Caco-2 (cell line): ENCODE results near the gene TARS1. TPM values are rescaled to one million over a fixed set of nuclear protein-coding genes. Genes with fewer than 3 reads are reported as not detected.
A peak's percentile ranks its signal among the peaks of the same experiment; 100 is the strongest.
"Not testable (repeated sequence)": the region's sequence is repeated elsewhere in the genome, so short reads cannot be mapped to it uniquely, and the experiment has no call there.

Source experiments
- BruUV-seq: library from RNA; stranded (reverse); fragments of 400-500 nt; replicated peaks from 2 replicates; lab custom pipeline; 2021; lab: Mats Ljungman, UMichigan
- CTCF ChIA-PET: fragments of 300-600 bp; sonication (Branson Sonifier 250); formaldehyde crosslinking; loops from one replicate; lab custom pipeline; 2022; ENCODE audit warnings: antibody characterized with exemption; lab: Charles Lee
- POLR2A ChIA-PET: fragments of 300-600 bp; sonication (Branson Sonifier 250); formaldehyde crosslinking; loops from one replicate; lab custom pipeline; 2022; ENCODE audit warnings: antibody characterized with exemption; lab: Charles Lee
- DNase-seq, 2 experiments: peaks; one replicate each; pipeline versions ENCODE4 v3.0.0 to v3.0.0-alpha.2; 2020 to 2022
- H3K27me3 ChIP-seq: replicated peaks from 2 replicates; pipeline ENCODE4 v1.6.0; 2011; ENCODE audit warnings: low read length; ENCODE audit not compliant: control insufficient read depth, insufficient read depth
- H3K36me3 ChIP-seq: 2 replicates; pipeline ENCODE4 v1.5.1; 2011; ENCODE audit warnings: low read length; ENCODE audit not compliant: control insufficient read depth, insufficient read depth
- H3K4me1 ChIP-seq: fragments of 250-450 bp; sonication (Bioruptor Pico); 2 replicates; pipeline ENCODE4 v1.5.1; 2020; ENCODE audit warnings: mild to moderate bottlenecking
- H3K4me3 ChIP-seq: 2 replicates; pipeline ENCODE4 v1.5.1; 2011; ENCODE audit warnings: low read depth, mild to moderate bottlenecking, control low read depth, low read length
- H3K9me3 ChIP-seq: fragments of 250-450 bp; sonication (Bioruptor Pico); 2 replicates; pipeline ENCODE4 v1.5.1; 2020; ENCODE audit warnings: mild to moderate bottlenecking, moderate library complexity
- H3K27ac Mint-ChIP-seq: one replicate; pipeline ENCODE4 v1.8.0; 2022; ENCODE audit warnings: mixed read lengths; ENCODE audit not compliant: unreplicated experiment
- H3K27me3 Mint-ChIP-seq: one replicate; pipeline ENCODE4 v1.8.0; 2022; ENCODE audit warnings: mixed read lengths; ENCODE audit not compliant: insufficient read depth, unreplicated experiment
- H3K36me3 Mint-ChIP-seq: one replicate; pipeline ENCODE4 v1.8.0; 2022; ENCODE audit warnings: mild to moderate bottlenecking, mixed read lengths; ENCODE audit not compliant: insufficient read depth, unreplicated experiment
- H3K4me1 Mint-ChIP-seq: one replicate; pipeline ENCODE4 v1.8.0; 2022; ENCODE audit warnings: low read depth, mixed read lengths; ENCODE audit not compliant: unreplicated experiment
- H3K4me3 Mint-ChIP-seq: one replicate; pipeline ENCODE4 v1.8.0; 2022; ENCODE audit warnings: mild to moderate bottlenecking, moderate library complexity, mixed read lengths; ENCODE audit not compliant: unreplicated experiment
- H3K9me3 Mint-ChIP-seq: one replicate; pipeline ENCODE4 v1.8.0; 2022; ENCODE audit warnings: mixed read lengths; ENCODE audit not compliant: unreplicated experiment
- intact Hi-C: fragments of 100-400 bp; cut with micrococcal nuclease; formaldehyde crosslinking; loops from one replicate; pipeline ENCODE4 v1.10.0; 2022; ENCODE audit not compliant: unreplicated experiment
- total RNA-seq: library from RNA; stranded (reverse); gene quantifications from 2 replicates; pipeline ENCODE4 v1.2.3, GENCODE V29; 2022
- TF ChIP-seq, protein P1 (sequence below), 2 experiments: fragments of 200-600 bp in 1 of 2; IDR thresholded peaks; 1 replicate in 1 of 2; 2 replicates in 1 of 2; pipeline versions ENCODE4 v1.5.1 to v1.8.0; 2011 to 2022; ENCODE audit warnings: antibody characterized with exemption in 1 of 2, control low read depth in 1 of 2, inconsistent platforms in 1 of 2, low read depth in 1 of 2, low read length in 1 of 2, mild to moderate bottlenecking in 1 of 2, moderate library complexity in 1 of 2; ENCODE audit not compliant: insufficient read depth in 1 of 2, severe bottlenecking in 1 of 2, unreplicated experiment in 1 of 2

TARS1 gene
- total RNA-seq, 1 experiment from 2014 or later = 288 TPM

- no TSS peak for BruUV-seq
- H3K9me3 ChIP-seq = no peaks in the 10 kb centered on the region
- H3K9me3 Mint-ChIP-seq = peaks cover 9% of the 10 kb centered on the region
- no peak overlapping the region for H3K4me3 Mint-ChIP-seq
- DNase-seq = no peak
- CTCF ChIA-PET = interaction anchor here (1.2 kb wide), 1 partner anchor 155 kb away, joined by 3 read pairs; no protein-coding TSS in a partner anchor
- H3K4me1 Mint-ChIP-seq = no peaks in the 10 kb centered on the region
- no peaks in the 10 kb centered on the region for H3K27me3 ChIP-seq
- no peaks in the 10 kb centered on the region for H3K27me3 Mint-ChIP-seq
- no peak overlapping the region for H3K27ac Mint-ChIP-seq
- intact Hi-C loops = no loop called here
- H3K4me3 ChIP-seq = no peak overlapping the region
- H3K36me3 ChIP-seq = no peaks in the 10 kb centered on the region
- H3K4me1 ChIP-seq = no peaks in the 10 kb centered on the region
- TF ChIP-seq, protein P1, sequence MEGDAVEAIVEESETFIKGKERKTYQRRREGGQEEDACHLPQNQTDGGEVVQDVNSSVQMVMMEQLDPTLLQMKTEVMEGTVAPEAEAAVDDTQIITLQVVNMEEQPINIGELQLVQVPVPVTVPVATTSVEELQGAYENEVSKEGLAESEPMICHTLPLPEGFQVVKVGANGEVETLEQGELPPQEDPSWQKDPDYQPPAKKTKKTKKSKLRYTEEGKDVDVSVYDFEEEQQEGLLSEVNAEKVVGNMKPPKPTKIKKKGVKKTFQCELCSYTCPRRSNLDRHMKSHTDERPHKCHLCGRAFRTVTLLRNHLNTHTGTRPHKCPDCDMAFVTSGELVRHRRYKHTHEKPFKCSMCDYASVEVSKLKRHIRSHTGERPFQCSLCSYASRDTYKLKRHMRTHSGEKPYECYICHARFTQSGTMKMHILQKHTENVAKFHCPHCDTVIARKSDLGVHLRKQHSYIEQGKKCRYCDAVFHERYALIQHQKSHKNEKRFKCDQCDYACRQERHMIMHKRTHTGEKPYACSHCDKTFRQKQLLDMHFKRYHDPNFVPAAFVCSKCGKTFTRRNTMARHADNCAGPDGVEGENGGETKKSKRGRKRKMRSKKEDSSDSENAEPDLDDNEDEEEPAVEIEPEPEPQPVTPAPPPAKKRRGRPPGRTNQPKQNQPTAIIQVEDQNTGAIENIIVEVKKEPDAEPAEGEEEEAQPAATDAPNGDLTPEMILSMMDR (IDR thresholded peaks at IDR 0.05; ENCODE audit: insufficient read depth in 1 of 2, low read depth in 1 of 2, low read length in 1 of 2, severe bottlenecking in 1 of 2, unreplicated experiment in 1 of 2) = no peak
- H3K36me3 Mint-ChIP-seq = no peaks in the 10 kb centered on the region
- POLR2A ChIA-PET = no interaction called here
Measured at GRCh38 chr5:33433303-33434240, 7.2 kb upstream of the TARS1 start.

DNA sequence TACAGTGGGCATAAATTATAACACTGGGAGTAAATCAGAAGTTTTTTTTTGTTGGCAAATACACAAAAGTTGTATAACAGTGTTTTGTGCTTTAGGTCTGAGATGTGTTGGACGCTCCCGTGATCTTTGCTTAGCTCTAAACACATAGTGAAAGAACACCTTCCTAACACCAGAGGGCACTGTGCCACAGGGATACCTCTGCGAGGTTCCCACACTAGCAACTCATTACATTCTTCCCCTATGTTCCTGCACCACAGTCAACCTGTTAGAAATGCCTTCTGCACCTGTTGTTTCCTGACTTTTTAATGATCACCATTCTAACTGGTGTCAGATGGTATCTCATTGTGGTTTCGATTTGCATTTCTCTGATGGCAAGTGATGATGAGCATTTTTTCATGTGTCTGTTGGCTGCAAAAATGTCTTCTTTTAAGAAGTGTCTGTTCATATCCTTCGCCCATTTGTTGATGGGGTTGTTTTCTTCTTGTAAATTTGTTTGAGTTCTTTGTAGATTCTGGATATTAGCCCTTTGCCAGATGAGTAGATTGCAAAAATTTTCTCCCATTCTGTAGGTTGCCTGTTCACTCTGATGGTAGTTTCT lies 4.8 kb upstream of the TARS1 start:
- H3K36me3 Mint-ChIP-seq, H3K4me1 Mint-ChIP-seq, H3K27me3 ChIP-seq, H3K27ac Mint-ChIP-seq, H3K4me1 ChIP-seq, H3K9me3 ChIP-seq, H3K4me3 ChIP-seq, H3K9me3 Mint-ChIP-seq, H3K4me3 Mint-ChIP-seq, BruUV-seq, H3K36me3 ChIP-seq, H3K27me3 Mint-ChIP-seq, POLR2A ChIA-PET: not testable (repeated sequence)
- DNase-seq = peak; percentile 68 to 76
- CTCF ChIA-PET = interaction anchor here (0.6 to 1.3 kb wide), 9 partner anchors 12 to 826 kb away, joined by 3 to 28 read pairs (median 3); no protein-coding TSS in a partner anchor
- intact Hi-C loops = loop anchor here (1.0 kb wide), 4 partner anchors 159 to 533 kb away; no protein-coding TSS in a partner anchor
- TF ChIP-seq, protein P1 (IDR thresholded peaks at IDR 0.05; ENCODE audit: insufficient read depth in 1 of 2, low read depth in 1 of 2, low read length in 1 of 2, severe bottlenecking in 1 of 2, unreplicated experiment in 1 of 2) = peak; percentile 85 to 88

GRCh38 chr5:33438996-33439395 lies 1.8 kb upstream of the TARS1 start:
- intact Hi-C loops = no loop called here
- Mint-ChIP-seq H3K4me3 (no peak overlapping the region), H3K27ac (no peak overlapping the region), H3K27me3 (no peaks in the 10 kb centered on the region), H3K9me3 (no peaks in the 10 kb centered on the region), H3K4me1 (no peaks in the 10 kb centered on the region), H3K36me3 (peaks cover 7% of the 10 kb centered on the region)
- Histone ChIP-seq H3K9me3 (no peaks in the 10 kb centered on the region), H3K36me3 (no peaks in the 10 kb centered on the region), H3K4me1 (peaks cover 12% of the 10 kb centered on the region), H3K4me3 (peak overlapping the region; percentile 79), H3K27me3 (no peaks in the 10 kb centered on the region)
- no TSS peak for BruUV-seq
- no peak for DNase-seq
- TF ChIP-seq, protein P1 (IDR thresholded peaks at IDR 0.05; ENCODE audit: insufficient read depth in 1 of 2, low read depth in 1 of 2, low read length in 1 of 2, severe bottlenecking in 1 of 2, unreplicated experiment in 1 of 2) = no peak
- CTCF ChIA-PET = interaction anchor here (1.0 kb wide), 1 partner anchor 10 kb away, joined by 6 read pairs; no protein-coding TSS in a partner anchor
- POLR2A ChIA-PET = no interaction called here
